Activated CD8-positive, alpha-beta memory T cell treated with anti-CD3 and anti-CD28 coated beads for 36 hours (primary cell): Measurements from ENCODE around the gene ALDH5A1. TPM values are rescaled to one million over a fixed set of nuclear protein-coding genes. Genes with fewer than 3 reads are reported as not detected.

ENCODE experiments used
- CTCF ChIA-PET: fragments of 350-600 bp; sonication (Branson Sonifier 250); formaldehyde crosslinking; loops from one replicate; lab custom pipeline; 2021; ENCODE audit warnings: antibody characterized with exemption; lab: Charles Lee
- POLR2A ChIA-PET: fragments of 350-600 bp; sonication (Branson Sonifier 250); formaldehyde crosslinking; loops from one replicate; lab custom pipeline; 2021; ENCODE audit warnings: antibody characterized with exemption; lab: Charles Lee
- total RNA-seq, 2 experiments: library from RNA; stranded (reverse); gene quantifications; one replicate each; pipeline ENCODE4 v1.2.3, GENCODE V29; 2021

ALDH5A1 gene
- 10 to 100 TPM; 14.7 to 16.1 TPM for total RNA-seq

DNA sequence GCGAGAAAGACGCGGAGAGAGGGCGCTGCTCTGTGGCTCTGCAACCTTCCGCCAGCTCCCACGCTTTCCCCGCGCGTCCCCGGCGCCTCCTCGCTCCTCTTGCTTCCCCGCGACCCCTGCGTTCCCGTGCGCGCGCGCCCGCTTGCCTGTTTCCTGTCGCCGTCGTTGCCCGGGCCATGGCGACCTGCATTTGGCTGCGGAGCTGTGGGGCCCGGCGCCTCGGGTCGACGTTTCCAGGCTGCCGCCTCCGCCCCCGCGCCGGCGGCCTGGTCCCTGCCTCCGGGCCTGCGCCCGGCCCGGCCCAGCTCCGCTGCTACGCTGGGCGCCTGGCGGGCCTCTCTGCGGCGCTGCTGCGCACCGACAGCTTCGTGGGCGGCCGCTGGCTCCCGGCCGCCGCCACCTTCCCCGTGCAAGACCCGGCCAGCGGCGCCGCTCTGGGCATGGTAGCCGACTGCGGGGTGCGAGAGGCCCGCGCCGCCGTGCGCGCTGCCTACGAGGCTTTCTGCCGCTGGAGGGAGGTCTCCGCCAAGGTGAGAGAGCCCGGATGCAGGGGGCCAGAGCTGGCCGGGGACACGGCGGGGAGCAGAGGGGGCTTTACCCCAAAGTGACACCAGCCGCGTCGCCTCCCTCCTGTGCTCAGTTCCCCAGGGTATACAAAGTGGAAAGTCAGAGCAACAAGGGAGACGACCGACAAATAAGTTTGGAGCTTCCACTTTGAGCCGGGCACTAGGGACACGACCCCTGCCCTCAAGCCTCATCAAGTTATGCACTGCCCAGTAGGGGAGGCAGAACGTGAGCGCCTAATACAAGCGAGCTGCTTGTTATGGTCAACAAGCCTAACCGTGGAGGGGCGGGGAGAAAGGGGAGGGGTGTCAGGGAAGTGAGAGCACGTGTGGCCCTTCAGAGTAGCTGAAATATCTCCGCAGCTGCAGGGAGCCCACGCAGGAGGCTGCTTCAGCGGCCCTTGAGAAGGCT lies at the start of gene ALDH5A1:
ALDH5A1 (plus strand) TSS at position 149 of the 975 bp plus-strand sequence; CDS start at position 177, 28 bp downstream.
- POLR2A ChIA-PET: interaction anchor here (0.6 to 1.0 kb wide), 3 partner anchors 171 to 209 kb away, joined by 3 read pairs; no protein-coding TSS in a partner anchor
- CTCF ChIA-PET: interaction anchor here (0.5 to 1.6 kb wide), 7 partner anchors 16 to 368 kb away, joined by 3 to 4 read pairs (median 3); partner anchors contain the start of genes ACOT13 and TDP2

- CTCF ChIA-PET: no interaction called here
- POLR2A ChIA-PET: no interaction called here
These were observed 49.1 kb upstream of the ALDH5A1 start for GRCh38 chr6:24445704-24446103.

- ChIA-PET POLR2A (no interaction called here), CTCF (no interaction called here)
These were observed 48.1 kb upstream of the ALDH5A1 start for GRCh38 chr6:24446670-24447069.

DNA sequence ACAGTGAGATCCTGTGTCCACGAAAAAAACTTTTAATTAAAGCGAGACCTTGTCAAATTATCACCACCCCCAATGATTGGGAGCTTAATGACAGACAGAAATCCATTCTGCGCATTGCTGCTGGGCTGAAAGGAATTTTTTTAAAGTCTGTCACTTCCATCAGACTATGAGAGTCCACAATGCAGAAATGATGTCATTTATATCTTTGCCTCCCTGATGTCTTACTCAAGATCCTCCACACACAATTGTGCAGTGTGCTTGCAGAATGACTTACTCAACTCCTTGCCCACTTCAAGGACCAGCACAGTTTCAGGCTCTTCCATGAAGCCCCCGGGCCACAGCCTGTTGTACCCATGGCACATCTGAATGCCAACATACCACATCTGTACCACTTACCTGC lies 46.4 kb upstream of the ALDH5A1 start:
- ChIA-PET POLR2A (no interaction called here), CTCF (no interaction called here)

DNA sequence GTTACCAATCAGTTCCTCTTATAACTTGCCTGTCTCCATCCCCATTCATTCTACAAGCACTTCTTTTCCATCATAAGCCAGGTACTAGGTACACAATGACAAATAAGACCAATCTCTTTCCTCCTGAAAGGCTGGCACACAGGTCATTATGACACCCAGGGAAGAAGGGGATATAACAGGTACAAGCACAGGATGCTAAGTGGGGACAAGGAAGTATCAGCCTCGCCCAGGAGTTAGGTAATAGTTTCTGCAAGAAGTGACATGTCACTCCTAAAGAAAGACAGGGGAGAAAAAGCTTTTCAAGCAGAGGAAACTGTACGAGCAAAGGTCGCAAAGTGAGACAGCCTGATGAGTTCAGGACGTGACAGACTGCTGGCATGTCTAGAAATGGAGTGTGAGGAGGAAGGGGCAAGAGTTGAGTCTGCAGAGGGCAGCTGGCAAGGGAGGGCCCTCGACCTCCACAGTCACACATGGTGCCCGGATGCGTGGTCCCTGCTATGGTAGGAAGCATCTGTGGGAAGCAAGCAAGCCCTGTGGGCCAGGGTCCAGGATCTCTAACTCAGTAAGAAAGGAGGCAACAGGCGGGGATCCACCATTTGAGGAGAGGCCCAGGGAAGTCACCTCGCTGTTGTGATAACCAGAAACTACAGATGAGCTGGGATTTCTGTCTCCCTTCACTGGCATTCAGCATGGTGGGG lies 45.8 kb upstream of the ALDH5A1 start:
- CTCF ChIA-PET: no interaction called here
- POLR2A ChIA-PET: no interaction called here

- CTCF ChIA-PET: no interaction called here
These were observed 43.0 kb upstream of the ALDH5A1 start for GRCh38 chr6:24451581-24452388.

GRCh38 chr6:24453921-24454320 lies 40.8 kb upstream of the ALDH5A1 start:
- ChIA-PET CTCF (no interaction called here), POLR2A (no interaction called here)

More at GRCh38 chr6:24451581-24452388, 43.0 kb upstream of the ALDH5A1 start:
- POLR2A ChIA-PET: no interaction called here

GRCh38 chr6:24454452-24454851 lies 40.3 kb upstream of the ALDH5A1 start:
- ChIA-PET CTCF (no interaction called here), POLR2A (no interaction called here)

DNA sequence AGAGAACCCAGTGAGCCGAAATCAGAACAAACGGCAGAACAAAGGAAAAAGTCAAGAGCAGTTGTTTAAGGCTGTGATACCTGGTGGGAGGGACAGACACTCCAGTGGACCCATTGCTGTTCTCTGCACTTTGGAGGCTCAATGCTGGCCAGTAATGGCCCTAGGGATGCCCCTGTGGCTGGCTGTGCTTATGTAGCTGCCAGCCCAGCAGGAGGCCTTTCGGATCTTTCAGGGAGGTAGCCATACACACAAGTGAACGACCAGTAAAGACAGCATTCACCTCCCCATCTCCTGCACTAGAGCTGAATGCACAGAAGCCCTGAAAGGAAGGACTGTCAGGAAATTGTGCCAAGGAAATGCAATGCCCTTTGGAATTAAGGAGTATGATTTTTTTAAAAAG lies 39.7 kb upstream of the ALDH5A1 start:
- CTCF ChIA-PET: no interaction called here
- POLR2A ChIA-PET: no interaction called here

DNA sequence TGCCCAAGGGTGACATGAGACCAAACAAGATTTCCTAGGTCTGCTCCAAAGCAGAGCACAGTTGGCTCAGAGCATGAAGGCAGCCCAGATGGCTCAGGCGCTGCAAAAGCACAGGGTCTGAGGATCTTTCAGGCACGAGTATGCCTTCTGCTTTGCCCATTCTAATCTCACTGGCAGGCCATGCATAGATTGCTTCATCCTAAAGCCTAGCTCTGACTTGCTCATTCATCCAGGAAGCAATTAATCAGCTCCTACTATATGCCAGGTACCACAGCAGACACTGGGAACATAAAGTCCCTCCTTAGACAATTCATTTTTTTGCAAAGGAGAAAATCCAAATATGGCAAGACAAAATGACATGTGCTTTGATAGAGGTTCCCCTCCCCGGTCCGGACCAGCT lies 36.6 kb upstream of the ALDH5A1 start:
- ChIA-PET POLR2A (no interaction called here), CTCF (no interaction called here)

GRCh38 chr6:24458941-24459340 lies 35.8 kb upstream of the ALDH5A1 start:
- POLR2A ChIA-PET: no interaction called here
- CTCF ChIA-PET: no interaction called here

DNA sequence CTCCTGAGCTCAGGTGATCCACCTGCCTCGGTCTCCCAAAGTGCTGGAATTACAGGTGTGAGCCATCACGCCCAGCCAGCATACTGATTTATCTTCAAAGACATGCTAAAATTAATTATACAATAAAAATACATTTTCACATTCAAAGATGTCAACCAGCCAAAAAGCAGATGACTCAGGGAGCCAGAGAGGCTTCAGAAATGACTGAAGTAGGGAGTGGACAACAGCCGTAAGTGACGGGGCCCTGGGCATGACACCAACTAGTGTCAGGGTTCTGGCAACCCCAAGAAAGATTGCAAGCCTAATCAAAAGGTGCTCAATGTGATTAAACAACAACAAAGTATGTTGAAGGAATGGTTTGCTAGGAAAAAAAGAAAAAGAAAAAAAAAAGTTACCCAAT lies 33.8 kb upstream of the ALDH5A1 start:
- ChIA-PET CTCF (no interaction called here), POLR2A (no interaction called here)

DNA sequence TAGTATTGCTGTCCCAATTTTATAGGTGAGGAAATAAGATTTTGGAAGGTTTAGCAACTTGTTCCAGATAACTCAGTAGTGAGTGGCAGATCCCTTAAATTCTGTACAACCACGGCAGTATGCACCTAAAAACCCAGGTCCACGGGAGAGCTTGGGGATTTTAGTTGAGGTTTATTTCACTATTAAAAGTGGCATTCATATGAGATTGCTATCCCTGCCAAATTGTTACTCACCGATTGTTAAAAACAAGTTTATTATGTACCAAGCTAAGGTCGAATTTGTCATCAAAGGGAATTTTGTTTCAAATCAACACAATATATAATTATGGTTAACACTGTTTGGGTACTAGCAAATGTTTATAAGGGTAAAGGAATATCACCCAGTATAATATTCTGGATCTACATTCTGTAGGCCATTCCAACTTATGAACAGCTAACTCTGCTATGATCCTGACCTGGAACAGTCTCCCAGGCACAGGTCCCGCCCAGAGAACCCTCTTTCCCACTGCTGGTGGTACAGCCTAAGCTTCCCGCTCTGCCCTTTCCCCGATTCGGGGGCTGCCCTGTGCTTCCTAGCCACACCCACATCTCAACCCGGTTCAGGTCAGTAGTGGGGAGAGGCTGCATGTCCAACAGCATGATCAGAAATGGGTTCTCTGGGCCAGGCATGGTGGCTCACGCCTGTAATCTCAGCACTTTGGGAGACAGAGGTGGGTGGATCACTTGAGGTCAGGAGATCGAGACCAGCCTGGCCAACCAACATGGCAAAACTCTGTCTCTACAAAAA lies 30.3 kb upstream of the ALDH5A1 start:
- POLR2A ChIA-PET: no interaction called here

GRCh38 chr6:24469811-24470210 lies 25.0 kb upstream of the ALDH5A1 start:
- CTCF ChIA-PET: no interaction called here
- POLR2A ChIA-PET: no interaction called here

More for the DNA sequence above, 30.3 kb upstream of the ALDH5A1 start:
- CTCF ChIA-PET: no interaction called here

- ChIA-PET POLR2A (no interaction called here), CTCF (interaction anchor here (0.7 kb wide), 1 partner anchor 41 kb away, joined by 4 read pairs; no protein-coding TSS in a partner anchor)
These were observed 22.6 kb upstream of the ALDH5A1 start for GRCh38 chr6:24472181-24472580.

- CTCF ChIA-PET: no interaction called here
- POLR2A ChIA-PET: no interaction called here
These were observed 18.1 kb upstream of the ALDH5A1 start for GRCh38 chr6:24476631-24477030.

DNA sequence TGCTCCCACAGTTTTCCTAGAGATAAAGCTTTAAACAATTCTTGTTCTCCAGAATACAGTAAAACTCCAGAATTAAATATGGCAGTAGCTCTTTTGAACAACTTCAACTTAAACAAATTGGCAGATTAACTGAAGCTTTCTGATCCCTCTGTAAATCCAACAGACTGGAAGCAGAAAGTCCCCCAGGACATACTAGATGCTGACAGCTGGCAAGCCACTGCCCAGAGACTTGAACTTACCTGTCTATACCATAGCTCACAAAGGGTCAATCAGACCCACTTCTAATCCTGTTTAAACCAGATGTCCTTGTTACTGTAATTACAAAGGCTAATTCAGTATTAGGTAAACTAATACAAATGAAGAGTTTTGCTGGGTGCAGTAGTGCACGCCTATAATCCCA lies 17.7 kb upstream of the ALDH5A1 start:
- POLR2A ChIA-PET: no interaction called here
- CTCF ChIA-PET: no interaction called here

GRCh38 chr6:24478903-24479302 lies 15.9 kb upstream of the ALDH5A1 start:
- ChIA-PET POLR2A (no interaction called here), CTCF (interaction anchor here (1.6 kb wide), 1 partner anchor 16 kb away, joined by 3 read pairs; the partner anchor contains the start of gene ALDH5A1)

DNA sequence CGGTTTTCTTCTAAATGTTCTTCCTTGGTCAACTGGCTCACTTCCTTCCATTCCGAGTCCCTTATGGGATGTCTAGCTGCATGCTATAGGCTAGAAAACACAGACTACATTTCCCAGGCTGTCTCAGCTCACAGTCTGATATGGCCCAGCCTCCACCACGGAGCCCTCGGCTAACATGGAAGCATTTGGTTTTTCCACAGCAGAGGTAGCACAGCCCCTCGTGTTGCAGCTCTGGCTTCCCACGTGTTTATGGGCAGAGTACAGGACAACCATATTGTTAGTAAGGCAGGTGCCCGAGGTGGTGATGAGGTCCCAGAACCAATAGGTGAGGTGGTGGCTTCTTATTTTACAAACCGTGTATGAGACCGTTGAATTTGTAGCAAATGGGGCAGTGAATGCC lies 14.1 kb upstream of the ALDH5A1 start:
- CTCF ChIA-PET: no interaction called here
- POLR2A ChIA-PET: interaction anchor here (0.6 kb wide), 1 partner anchor 1051 kb away, joined by 4 read pairs; no protein-coding TSS in a partner anchor
